ENCODE data around the gene EFNA2.
"Not testable (repeated sequence)": the region's sequence is repeated elsewhere in the genome, so short reads cannot be mapped to it uniquely, and the experiment has no call there.

Gene EFNA2

DNA sequence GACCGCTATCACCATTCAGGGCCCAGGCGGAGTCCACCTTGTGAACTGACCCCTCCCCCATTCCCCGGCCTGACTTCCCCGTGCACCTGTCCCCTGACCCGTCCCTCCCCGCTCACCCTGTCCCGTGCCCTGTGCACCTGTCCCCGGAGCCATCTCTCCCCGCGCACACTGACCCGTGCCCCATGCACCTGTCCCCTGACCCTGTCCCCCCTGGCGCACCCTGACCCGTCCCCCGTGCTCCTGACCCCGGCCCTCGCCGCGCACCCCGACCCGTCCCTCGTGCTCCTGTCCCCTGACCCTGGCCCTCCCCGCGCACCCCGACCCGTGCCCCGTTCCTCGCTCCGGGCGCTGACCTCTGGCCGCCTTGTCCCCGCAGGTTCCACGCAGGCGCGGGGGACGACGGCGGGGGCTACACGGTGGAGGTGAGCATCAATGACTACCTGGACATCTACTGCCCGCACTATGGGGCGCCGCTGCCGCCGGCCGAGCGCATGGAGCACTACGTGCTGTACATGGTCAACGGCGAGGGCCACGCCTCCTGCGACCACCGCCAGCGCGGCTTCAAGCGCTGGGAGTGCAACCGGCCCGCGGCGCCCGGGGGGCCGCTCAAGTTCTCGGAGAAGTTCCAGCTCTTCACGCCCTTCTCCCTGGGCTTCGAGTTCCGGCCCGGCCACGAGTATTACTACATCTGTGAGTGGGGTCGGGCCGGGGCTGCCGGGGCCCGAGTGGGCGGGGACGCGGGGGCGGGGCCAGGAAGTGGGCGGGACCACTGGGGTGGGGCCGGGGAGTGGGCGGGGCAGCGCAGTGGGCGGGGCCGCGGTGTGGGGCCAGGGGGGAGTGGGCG, 9.7 kb downstream of the EFNA2 start:
- in situ Hi-C loops (cut with MboI; ENCODE audit: low sequenced_read_pairs): no loop called here

GRCh38 chr19:1296078-1296477, 10.4 kb downstream of the EFNA2 start:
- in situ Hi-C loops (cut with MboI; ENCODE audit: low sequenced_read_pairs): no loop called here

GRCh38 chr19:1296575-1297271, 11.1 kb downstream of the EFNA2 start:
- in situ Hi-C loops (cut with MboI; ENCODE audit: low sequenced_read_pairs): no loop called here

DNA sequence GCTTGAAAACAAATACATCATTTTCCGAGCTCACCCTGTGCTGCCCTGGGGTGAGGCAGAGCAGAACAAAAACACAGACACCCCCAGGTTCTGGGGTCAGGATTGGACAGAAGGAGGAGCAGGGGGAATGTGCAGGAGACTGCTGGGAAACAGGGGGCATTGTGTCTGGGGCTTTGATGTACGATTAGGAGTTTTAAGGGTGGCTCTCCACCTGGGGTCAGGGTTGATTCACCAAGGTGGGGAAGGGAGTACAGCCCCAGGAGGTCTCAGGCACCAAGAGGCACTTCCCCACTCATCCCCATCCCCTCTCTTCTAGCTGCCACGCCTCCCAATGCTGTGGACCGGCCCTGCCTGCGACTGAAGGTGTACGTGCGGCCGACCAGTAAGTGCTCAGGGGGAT, 12.6 kb downstream of the EFNA2 start:
- in situ Hi-C loops (cut with MboI; ENCODE audit: low sequenced_read_pairs): no loop called here

DNA sequence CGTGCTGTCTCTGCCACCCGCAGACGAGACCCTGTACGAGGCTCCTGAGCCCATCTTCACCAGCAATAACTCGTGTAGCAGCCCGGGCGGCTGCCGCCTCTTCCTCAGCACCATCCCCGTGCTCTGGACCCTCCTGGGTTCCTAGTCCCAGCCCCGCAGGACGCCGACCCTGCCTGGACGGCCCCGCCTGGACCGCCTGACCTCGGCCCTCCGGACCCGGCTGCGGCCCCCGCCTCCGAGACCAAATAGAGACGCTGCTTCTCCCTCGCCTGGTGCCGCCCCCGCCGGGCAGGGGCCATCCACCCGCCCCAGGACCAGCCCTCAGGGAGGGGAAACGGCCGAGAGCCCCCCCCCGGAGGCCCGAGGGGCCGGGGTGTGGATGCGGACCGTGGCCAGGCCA, 14.1 kb downstream of the EFNA2 start:
- in situ Hi-C loops (cut with MboI; ENCODE audit: low sequenced_read_pairs): no loop called here

- in situ Hi-C loops (cut with MboI; ENCODE audit: low sequenced_read_pairs): no loop called here
Observed at GRCh38 chr19:1300744-1301490, 15.2 kb downstream of the EFNA2 start.

GRCh38 chr19:1302533-1303239, 17.0 kb downstream of the EFNA2 start:
- in situ Hi-C loops (cut with MboI; ENCODE audit: low sequenced_read_pairs): no loop called here

- in situ Hi-C loops (cut with MboI; ENCODE audit: low sequenced_read_pairs): no loop called here
Observed at GRCh38 chr19:1304197-1304924, 18.7 kb downstream of the EFNA2 start.

- in situ Hi-C loops (cut with MboI; ENCODE audit: low sequenced_read_pairs): not testable (repeated sequence)
Observed at GRCh38 chr19:1305354-1305753, 19.7 kb downstream of the EFNA2 start.

- in situ Hi-C loops (cut with MboI; ENCODE audit: low sequenced_read_pairs): no loop called here
Observed at GRCh38 chr19:1307320-1307719, 21.6 kb downstream of the EFNA2 start.

DNA sequence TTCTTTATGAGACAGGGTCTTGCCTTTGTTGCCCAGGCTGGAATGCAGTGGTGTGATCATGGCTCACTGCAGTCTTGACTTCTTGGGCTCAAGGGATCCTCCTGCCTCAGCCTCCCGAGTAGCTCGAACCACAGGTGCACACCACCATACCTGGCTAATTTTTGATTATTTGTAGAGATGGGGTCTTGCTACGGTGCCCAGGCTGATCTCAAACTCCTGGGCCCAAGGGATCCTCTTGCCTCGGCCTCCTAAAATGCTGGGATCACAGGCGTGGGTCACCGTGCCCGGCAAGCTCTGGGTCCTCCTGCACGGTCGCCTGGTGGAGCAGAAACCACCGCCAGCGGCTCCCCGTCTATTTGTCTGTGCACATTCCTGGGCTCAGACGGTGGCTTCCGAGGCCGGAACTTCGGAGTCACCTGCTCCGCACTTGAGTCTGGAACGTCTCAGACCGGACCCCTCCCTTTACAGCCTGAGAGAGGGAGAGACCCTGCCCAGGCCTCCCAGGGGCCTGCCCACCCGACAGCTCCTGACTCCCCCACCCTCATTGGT, 22.2 kb downstream of the EFNA2 start:
- in situ Hi-C loops (cut with MboI; ENCODE audit: low sequenced_read_pairs): no loop called here

GRCh38 chr19:1308718-1309117, 23.0 kb downstream of the EFNA2 start:
- in situ Hi-C loops (cut with MboI; ENCODE audit: low sequenced_read_pairs): no loop called here

GRCh38 chr19:1309977-1310852, 24.5 kb downstream of the EFNA2 start:
- in situ Hi-C loops (cut with MboI; ENCODE audit: low sequenced_read_pairs): no loop called here

GRCh38 chr19:1310853-1311180, 25.1 kb downstream of the EFNA2 start:
- in situ Hi-C loops (cut with MboI; ENCODE audit: low sequenced_read_pairs): no loop called here

DNA sequence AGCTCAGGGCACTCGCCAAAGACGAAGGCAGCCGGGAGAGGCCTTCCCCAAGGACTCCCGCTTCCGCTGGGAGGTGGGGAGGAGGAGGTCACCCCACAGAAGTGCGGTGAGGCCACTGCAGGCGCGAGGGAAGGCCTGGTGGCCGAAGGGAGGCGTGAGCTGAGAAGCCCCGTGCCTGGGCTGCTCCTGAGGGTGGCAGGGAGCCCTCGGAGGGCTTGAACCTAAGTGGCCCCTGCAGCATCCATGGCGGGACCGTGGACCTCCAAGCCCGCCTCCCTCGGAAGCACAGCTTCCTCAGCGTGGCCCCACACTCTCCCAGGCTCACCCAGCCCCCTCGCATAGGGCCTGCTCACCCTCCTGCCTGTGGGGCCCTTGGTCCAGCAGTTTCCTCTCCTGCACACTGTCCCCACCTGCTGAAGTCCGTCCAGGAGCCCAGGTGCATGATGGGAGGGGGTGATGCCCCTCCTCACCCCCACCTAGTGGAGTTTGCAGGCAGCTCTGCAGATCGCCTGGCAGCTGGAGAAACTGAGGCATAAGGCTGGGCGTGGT, 25.9 kb downstream of the EFNA2 start:
- in situ Hi-C loops (cut with MboI; ENCODE audit: low sequenced_read_pairs): no loop called here

DNA sequence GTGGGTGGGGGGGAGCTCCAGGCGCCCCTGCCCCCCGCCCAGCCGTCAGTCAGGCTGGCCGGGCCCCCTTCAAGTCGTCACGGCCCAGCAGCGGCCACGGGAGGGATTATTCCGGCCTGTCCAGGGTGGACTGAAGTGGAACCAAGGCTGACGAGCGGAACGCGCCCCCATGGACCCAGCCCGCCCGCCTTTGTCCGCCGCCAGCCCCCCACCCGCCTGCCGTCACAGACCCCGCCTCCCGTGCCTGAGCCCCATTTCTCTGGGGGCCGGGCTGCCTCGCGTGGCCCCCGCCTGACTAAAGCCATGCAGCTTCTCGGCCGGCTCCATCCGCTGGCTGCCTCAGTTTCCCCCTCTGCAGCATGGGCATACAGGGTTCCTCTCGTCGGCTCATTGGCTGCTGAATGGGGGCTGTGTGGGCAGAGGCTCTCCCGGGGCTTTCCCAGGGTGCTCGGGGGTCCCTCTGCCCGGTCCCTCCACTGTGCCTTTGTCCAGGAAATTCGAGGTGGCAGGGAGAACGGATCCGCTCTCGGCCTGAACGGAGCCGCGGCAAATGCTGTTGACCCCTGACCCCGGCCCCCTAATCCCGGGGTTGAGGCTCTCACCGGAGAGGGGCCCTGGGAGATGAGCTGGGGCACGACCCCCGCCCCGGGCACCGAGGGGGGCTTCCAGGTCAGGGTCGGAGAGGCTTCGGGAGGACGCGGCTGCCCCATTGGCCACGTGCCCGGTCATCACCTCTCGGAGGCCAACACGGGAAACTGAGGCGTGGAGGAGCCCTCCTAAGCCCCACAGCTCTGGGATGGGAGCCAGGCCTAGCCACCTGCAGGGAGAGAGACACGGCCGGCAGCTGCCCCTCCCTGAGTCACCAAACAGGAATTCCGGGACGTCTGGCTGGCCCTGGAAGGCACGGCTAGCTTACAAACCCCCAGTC, 27.4 kb downstream of the EFNA2 start:
- in situ Hi-C loops (cut with MboI; ENCODE audit: low sequenced_read_pairs): no loop called here

DNA sequence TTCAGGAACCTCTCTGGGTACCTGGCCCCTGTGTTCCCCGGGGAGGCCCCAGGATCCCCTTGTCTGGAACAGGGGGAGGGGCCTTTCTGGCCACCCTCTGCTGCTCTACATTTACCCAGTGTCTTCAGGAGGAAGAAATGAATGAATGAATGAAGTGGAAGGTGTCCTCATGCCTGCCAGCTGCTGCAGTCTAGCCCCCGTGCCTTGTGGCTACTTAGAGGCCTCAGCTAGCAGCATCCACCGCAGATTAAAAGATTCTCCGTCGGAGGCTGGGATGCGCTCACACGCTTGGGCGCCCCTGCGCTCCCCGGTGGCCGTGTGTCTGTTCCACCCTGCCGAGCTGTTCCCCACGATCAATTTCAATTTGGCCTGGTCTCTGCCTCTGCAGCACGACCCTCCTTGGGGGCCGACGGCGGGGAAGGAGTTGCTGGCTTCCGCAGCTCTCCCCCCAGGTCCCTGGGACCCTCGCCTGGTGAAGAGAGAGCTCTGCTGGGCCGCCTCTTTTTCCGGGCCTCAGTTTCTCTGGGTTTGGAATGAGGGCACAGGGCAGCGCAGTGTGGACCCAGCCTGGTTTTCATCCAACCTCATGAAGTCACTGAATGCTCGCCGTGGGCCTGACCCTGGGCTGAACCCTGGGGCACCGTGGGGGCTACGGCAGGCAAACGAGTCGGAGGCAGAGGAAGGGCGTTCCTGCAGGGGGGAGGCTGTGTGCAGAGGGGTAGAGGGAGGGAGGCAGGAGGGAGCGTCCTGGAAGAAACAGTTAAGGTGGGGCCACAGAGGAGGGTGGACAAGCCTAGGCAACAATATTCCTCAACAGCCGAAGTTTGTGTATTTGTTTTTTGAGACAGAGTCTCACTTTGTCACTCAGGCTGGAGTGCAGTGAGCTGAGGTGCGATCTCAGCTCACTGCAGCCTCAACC, 28.3 kb downstream of the EFNA2 start:
- in situ Hi-C loops (cut with MboI; ENCODE audit: low sequenced_read_pairs): no loop called here
